ENCODE measurements around the gene RFTN2.

DNA sequence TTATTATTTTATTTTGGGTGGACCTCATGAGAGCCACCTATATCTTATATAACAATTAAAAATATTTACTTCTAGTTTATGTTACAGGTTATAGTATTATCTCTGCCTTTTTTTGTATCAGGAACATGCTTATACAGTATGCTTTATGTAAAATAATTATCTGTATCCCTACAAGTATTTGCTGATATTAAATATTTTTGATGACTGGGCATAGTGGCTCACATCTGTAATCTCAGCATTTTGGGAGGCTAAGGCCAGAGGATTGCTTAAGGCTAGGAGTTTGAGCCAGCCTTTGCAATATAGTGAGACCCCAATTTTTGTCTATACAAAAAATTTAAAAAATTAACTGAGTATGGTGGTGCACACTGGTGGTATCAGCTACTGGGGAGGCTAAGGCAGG lies 119.9 kb downstream of the RFTN2 start:
- TF ChIP-seq, protein P1, sequence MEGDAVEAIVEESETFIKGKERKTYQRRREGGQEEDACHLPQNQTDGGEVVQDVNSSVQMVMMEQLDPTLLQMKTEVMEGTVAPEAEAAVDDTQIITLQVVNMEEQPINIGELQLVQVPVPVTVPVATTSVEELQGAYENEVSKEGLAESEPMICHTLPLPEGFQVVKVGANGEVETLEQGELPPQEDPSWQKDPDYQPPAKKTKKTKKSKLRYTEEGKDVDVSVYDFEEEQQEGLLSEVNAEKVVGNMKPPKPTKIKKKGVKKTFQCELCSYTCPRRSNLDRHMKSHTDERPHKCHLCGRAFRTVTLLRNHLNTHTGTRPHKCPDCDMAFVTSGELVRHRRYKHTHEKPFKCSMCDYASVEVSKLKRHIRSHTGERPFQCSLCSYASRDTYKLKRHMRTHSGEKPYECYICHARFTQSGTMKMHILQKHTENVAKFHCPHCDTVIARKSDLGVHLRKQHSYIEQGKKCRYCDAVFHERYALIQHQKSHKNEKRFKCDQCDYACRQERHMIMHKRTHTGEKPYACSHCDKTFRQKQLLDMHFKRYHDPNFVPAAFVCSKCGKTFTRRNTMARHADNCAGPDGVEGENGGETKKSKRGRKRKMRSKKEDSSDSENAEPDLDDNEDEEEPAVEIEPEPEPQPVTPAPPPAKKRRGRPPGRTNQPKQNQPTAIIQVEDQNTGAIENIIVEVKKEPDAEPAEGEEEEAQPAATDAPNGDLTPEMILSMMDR (conservative IDR thresholded peaks at IDR 0.05; ENCODE audit: low read length): no peak
- TF ChIP-seq EZH2phosphoT487 (IDR thresholded peaks at IDR 0.05; ENCODE audit: borderline replicate concordance, low read depth, low read length): no peak
